Measurements from ENCODE around the gene METTL22.

METTL22 gene

DNA sequence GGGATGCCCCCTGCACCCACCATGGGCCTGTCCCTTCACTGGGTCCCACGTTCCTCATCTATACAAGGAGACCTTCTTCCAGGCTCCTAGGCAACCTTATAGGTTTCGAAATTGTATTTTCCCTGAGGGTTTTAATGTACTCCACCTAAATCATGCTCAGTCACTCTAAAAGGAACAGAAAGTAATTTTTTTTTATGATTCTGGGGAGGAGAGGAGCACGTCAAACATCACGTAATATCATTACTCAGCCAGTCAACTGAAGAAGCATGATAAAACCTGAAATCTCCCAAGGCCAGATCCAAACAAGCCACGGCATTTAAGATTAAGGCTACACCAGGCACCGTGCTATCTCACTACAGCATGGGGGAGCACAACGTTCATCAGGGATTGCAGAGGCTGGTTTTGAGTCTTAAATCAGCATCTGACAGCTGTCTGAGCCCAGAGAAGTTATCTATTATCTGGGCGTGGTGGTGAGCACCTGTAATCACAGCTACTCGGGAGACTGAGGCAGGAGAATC, 27.3 kb upstream of the METTL22 start:
- no peak for DNase-seq

GRCh38 chr16:8595783-8596182, 25.7 kb upstream of the METTL22 start:
- no peak for DNase-seq

- DNase-seq: no peak
Measured at GRCh38 chr16:8596581-8596980, 24.9 kb upstream of the METTL22 start.

DNA sequence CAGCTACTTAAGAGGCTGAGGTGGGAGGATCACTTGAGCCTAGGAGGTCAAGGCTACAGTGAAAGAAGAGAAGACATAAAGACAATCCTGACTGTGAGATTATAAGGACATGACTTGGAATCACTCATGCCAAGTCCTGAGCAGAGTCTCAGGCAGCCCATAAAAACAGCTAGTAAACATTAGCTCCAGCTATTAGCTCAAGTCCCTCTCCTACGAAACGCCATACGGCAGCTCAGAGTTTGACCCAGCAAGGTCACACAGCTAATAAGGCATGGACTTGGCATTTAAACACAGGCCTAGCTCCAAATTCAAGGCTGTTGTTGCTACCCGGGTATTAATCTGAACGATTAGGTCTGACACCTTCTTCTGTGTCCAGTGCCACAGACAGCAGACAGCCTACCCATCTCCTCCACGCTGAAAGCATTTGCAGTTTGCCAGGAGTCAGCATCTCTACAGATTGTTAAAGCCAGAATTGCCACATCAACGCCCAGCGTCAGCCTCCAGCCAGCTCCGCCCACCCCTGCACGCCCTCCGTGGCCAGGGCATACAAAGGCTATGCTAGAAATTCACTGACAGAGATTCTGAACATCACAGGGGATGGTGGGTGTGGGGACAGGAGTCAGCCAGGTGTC, 21.2 kb upstream of the METTL22 start:
- no peak for DNase-seq

DNA sequence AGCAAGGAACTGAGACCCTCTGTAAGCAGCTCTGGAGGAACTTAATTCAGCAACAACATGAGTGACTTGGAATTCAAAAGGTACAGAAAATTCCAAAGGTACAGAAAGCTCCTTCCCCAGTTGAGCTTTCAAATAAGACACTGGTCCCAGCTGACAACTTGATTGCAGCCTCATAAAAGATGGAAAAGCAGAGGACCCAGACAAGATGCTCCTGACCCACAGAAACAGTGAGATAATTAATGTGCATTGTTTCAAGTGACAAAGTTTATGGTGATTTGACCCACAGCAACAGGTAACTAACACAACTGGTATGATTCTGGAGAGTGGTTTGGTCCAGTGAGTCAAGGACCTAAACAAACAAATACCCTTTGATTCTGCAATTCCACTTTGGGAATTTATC, 15.9 kb upstream of the METTL22 start:
- no peak for DNase-seq

DNA sequence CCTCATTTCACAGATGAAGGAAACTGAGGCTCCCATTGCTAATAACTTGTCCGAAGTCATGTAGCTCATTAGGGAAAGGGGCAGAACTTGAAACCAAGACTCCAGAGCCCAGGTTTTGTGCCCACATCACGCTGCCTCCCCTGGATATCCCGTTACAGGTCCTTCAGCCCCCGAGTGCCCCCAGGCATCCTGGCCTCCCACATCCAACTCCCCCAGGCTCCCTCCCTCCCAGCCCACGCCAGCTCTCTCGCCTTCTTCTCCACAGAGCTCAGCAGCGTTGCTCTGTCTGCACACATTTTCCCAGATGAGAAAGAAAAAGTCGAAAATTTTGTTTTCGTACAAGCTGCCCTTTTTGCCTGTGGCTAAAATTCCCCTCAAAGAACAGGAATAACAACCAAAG, 14.3 kb upstream of the METTL22 start:
- DNase-seq: no peak

GRCh38 chr16:8611122-8611521, 10.4 kb upstream of the METTL22 start:
- DNase-seq: no peak

GRCh38 chr16:8611886-8612600, 9.5 kb upstream of the METTL22 start:
- DNase-seq: no peak

- no peak for DNase-seq
Measured at GRCh38 chr16:8614435-8615029, 7.0 kb upstream of the METTL22 start.

GRCh38 chr16:8619671-8620370, 1.7 kb upstream of the METTL22 start:
- no peak for DNase-seq

GRCh38 chr16:8620535-8620934, 963 bp upstream of the METTL22 start:
- no peak for DNase-seq

GRCh38 chr16:8621222-8621571, 301 bp upstream of the METTL22 start:
- no peak for DNase-seq

DNA sequence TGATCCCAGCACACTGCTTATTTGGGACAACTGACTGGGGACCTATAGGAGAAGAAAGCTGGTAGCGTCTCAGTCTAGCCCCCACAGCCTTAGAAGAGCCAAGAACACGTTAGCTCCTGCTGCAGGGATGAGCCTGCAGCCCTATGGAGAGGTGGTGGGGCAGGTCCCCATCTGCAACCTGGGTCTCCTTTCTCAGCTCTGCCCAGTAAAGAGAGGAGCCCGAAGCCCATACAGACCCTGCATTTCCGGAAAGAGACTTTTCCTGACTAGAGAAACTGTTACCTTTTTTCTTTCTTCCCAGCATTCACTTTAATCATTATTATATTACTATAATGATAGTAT, 788 bp downstream of the METTL22 start:
- DNase-seq: no peak

DNA sequence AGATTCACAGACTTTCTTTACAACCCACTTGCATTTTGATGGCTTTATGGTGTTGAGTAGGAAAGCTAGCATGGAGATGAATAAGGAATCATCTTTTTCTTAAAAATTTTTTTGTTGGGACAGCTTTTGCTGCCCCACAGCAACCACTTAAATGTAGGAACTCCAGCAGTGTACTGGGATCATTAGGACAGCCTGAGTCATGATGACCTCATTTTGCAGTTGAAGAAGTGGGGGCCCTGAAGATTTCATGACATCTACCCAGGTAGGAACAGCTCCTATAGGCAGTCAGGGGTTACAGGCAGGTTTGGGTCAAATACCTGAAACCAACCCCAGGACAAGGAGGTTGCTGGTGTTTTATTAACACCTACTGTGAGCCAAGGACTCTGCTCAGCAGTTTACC, 2.1 kb downstream of the METTL22 start:
- DNase-seq: no peak

GRCh38 chr16:8625491-8626087, 4.1 kb downstream of the METTL22 start:
- DNase-seq: no peak

DNA sequence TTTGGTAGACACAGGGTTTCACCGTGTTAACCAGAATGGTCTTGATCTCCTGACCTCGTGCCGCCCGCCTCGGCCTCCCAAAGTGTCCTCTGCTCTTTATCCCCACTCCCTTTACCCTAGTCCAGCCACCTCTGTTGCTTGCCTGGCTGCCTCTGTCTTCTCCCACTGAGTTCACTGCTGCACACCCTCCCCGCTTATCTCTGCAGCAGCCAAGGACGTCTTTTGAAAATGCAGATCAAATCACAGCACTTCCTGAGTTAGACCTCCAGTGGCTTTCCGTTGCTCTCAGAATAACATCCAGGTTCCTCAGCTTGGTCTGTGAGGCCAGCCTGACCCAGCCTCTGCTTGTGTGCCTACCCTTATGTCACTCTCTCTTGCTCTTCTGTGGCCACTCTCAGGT, 5.4 kb downstream of the METTL22 start:
- DNase-seq: no peak

GRCh38 chr16:8627456-8627855, 6.0 kb downstream of the METTL22 start:
- no peak for DNase-seq

DNA sequence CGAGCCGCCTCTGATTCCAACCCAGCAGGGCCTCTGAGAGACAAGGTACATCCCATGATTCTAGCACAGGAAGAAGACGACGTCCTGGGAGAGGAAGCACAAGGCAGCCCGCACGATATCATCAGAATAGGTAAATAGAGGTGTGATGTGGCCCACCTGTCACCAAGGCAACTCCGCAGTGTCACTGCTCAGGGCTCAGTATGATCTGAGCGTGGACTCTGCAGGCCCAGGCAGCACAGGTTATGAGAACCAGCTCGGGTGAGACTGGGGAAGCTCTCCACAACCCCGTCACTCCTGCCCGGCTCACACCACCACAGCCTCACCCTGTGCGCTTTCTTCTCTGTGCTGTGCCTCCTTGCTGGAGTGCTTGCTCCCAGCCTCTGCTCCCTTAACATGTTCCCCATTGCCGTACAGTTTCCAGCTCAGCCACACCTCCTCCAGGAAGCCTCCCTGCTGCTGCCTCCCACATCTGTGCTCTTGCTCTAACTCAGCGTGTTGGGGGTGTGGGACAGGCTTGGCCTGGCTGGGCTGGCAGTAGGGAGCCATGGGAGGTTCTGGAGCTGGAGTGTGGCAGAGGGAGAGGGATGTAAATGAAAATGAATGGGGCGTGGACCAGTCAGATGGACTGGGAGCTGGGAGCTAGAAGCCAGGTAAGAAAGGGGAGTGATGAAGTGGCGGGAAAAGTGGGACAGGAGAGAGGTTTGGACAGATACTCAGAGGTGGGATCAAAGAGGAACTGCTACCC, 7.7 kb downstream of the METTL22 start:
- DNase-seq: no peak

- no peak for DNase-seq
Measured at GRCh38 chr16:8630255-8630953, 8.9 kb downstream of the METTL22 start.

GRCh38 chr16:8631373-8631772, 9.9 kb downstream of the METTL22 start:
- DNase-seq: no peak

- no peak for DNase-seq
Measured at GRCh38 chr16:8631818-8632465, 10.4 kb downstream of the METTL22 start.
